Measurements from ENCODE around the gene BICRA. TPM values are rescaled to one million over a fixed set of nuclear protein-coding genes. Genes with fewer than 3 reads are reported as not detected.
A peak's percentile ranks its signal among the peaks of the same experiment; 100 is the strongest.

BICRA gene
- total and polyA plus RNA-seq, 9 of the 15 experiments (the other 6 are each of a cell fraction or from before 2014, with no cell fraction given): 0.01 to 8.8 (median 1.2) TPM

DNA sequence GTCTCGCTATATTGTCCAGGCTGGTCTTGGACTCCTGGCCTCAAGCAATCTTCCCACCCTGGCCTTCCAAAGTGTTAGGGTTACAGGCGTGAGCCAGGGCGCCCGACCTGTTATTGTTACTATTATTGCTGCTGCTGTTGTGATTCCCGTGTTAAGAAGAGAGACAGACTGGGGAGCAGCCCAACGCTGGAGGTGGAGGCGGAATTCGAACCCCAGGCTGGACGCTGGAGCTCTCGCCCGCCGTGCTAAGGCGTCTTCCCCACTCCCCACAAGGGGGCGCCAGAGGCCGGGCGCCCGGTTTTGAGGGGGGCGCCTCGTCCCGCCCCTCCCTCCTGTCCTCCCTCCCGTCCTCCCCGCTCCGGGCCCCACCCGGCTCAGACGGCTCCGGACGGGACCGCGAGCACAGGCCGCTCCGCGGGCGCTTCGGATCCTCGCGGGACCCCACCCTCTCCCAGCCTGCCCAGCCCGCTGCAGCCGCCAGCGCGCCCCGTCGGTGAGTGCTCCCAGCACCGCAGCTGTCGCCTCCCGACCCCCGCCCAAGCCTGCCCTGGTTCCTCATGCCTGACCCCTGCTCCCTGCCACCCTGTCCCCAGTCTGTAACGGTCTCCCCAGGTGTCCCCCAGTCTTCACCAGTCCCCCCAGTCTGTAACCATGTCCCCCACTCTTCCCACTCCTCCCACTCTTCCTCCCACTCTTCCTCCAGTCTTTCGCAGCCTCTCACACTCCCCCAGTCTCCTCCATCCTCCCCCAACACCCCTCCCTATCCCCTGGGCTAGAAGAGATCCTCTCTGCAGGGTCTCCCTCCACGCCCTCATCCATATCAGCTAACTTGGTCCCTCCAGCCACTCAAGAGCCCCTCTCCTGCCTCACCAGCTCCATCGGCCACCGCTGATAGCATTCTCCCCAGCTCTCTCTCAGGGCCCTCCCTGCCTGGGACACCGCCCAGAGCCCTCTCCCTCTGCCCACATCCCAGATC, 104.4 kb downstream of the BICRA start, which contains the start of gene EHD2 (continued):
- TF ChIP-seq RNF219 (CRISPR knock-in tag; IDR thresholded peaks at IDR 0.05) (no peak), DIDO1 (tag; IDR thresholded peaks at IDR 0.05; ENCODE audit: low read depth) (no peak), CXXC5 (CRISPR knock-in tag; IDR thresholded peaks at IDR 0.05) (peak; percentile 78), MED1 (CRISPR knock-in tag; IDR thresholded peaks at IDR 0.05; ENCODE audit: borderline replicate concordance) (no peak), ZNF592 (IDR thresholded peaks at IDR 0.05) (no peak), VEZF1 (CRISPR knock-in tag; IDR thresholded peaks at IDR 0.05) (peak; percentile 97), MIER1 (IDR thresholded peaks at IDR 0.05; ENCODE audit: low read depth) (no peak), HDAC2 (IDR thresholded peaks at IDR 0.05) (0 out of 2 replicates have a peak, but pooled peaks have one; percentile 43), FOXJ3 (CRISPR knock-in tag; IDR thresholded peaks at IDR 0.05) (no peak), ZNF12 (CRISPR knock-in tag; IDR thresholded peaks at IDR 0.05) (no peak), LARP7 (IDR thresholded peaks at IDR 0.05) (peak; percentile 87), NCOA4 (IDR thresholded peaks at IDR 0.05; ENCODE audit: partially characterized antibody) (no peak), SP2 (IDR thresholded peaks at IDR 0.05; ENCODE audit: extremely low read depth, low read depth, low read length, poor library complexity, severe bottlenecking) (no peak), MECOM (CRISPR knock-in tag; IDR thresholded peaks at IDR 0.05) (no peak), TBP (optimal IDR thresholded peaks at IDR 0.05; ENCODE audit: low read depth, low read length) (peak; percentile 62), MAFF (IDR thresholded peaks at IDR 0.05; ENCODE audit: low read length) (no peak)
- TF ChIP-seq, protein P1, sequence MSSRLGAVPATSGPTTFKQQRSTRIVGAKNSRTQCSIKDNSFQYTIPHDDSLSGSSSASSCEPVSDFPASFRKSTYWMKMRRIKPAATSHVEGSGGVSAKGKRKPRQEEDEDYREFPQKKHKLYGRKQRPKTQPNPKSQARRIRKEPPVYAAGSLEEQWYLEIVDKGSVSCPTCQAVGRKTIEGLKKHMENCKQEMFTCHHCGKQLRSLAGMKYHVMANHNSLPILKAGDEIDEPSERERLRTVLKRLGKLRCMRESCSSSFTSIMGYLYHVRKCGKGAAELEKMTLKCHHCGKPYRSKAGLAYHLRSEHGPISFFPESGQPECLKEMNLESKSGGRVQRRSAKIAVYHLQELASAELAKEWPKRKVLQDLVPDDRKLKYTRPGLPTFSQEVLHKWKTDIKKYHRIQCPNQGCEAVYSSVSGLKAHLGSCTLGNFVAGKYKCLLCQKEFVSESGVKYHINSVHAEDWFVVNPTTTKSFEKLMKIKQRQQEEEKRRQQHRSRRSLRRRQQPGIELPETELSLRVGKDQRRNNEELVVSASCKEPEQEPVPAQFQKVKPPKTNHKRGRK (tag; IDR thresholded peaks at IDR 0.05): no peak

Measured in K562 (cell line).